HCT116 (cell line): ENCODE data around the gene TRUB1. TPM values are rescaled to one million over a fixed set of nuclear protein-coding genes. Genes with fewer than 3 reads are reported as not detected.

Experiments
- ATAC-seq: fragments of 200-7000 bp; cut with Tn5 transposase; 2 replicates; pipeline ENCODE4 v1.9.1; 2020; ENCODE audit warnings: mild to moderate bottlenecking, moderate library complexity
- BruUV-seq: library from RNA; stranded (reverse); fragments of 400-500 nt; replicated peaks from 2 replicates; lab custom pipeline; 2021; lab: Mats Ljungman, UMichigan
- CTCF ChIA-PET: fragments of 300-600 bp; sonication (Branson Sonifier 250); formaldehyde crosslinking; loops from one replicate; lab custom pipeline; 2021; ENCODE audit warnings: antibody characterized with exemption; lab: Charles Lee
- POLR2A ChIA-PET: fragments of 300-600, 350-600 bp; sonication (Branson Sonifier 250); formaldehyde crosslinking; loops from one replicate; lab custom pipeline; 2021; ENCODE audit warnings: antibody characterized with exemption; lab: Charles Lee
- RAD21 ChIA-PET, 2 experiments: fragments of 300-600 bp; sonication (Branson Sonifier 250); formaldehyde crosslinking; loops; one replicate each; lab custom pipeline; 2023; ENCODE audit warnings: low total read pairs in 2 of 2; ENCODE audit not compliant: uncharacterized antibody in 2 of 2, unreplicated experiment in 2 of 2, low non-redundant PET in 1 of 2; lab: Charles Lee
- DNase-seq: peaks from one replicate; pipeline ENCODE4 v3.0.0-alpha.2; 2010; ENCODE audit warnings: low read depth, low spot score
- H2AFZ ChIP-seq: fragments of 200-600 bp; shearing (Covaris generic), sonication (generic); 2 replicates; pipeline ENCODE4 v1.6.1; 2017; ENCODE audit warnings: low read depth, mixed run types, mixed read lengths, antibody characterized with exemption, low read length; ENCODE audit not compliant: poor library complexity, severe bottlenecking
- H3K27ac ChIP-seq: 2 replicates; pipeline ENCODE4 v1.5.1; 2012; ENCODE audit warnings: low read depth, low read length
- H3K27me3 ChIP-seq: fragments of 200-600 bp; sonication (generic); 2 replicates; pipeline ENCODE4 v1.6.1; 2016; ENCODE audit warnings: mixed run types, low read length, mixed read lengths; ENCODE audit not compliant: insufficient read depth
- H3K36me3 ChIP-seq, 2 experiments: fragments of 200-500 bp in 1 of 2; fragments of 200-600 bp in 1 of 2; sonication (Bioruptor generic) in 1 of 2; sonication (generic) in 1 of 2; 2 replicates each; pipeline versions ENCODE4 v1.5.1 to v1.6.1; 2014 to 2016; ENCODE audit warnings: low read length in 2 of 2, inconsistent platforms in 1 of 2, mixed read lengths in 1 of 2, mixed run types in 1 of 2; ENCODE audit not compliant: insufficient read depth in 2 of 2, control insufficient read depth in 1 of 2
- H3K4me1 ChIP-seq, 2 experiments: fragments of 200-600 bp in 1 of 2; sonication (generic) in 1 of 2; 2 replicates each; pipeline versions ENCODE4 v1.5.1 to v1.6.1; 2012 to 2017; ENCODE audit warnings: low read length in 2 of 2, inconsistent platforms in 1 of 2, mild to moderate bottlenecking in 1 of 2, mixed read lengths in 1 of 2, mixed run types in 1 of 2, moderate library complexity in 1 of 2; ENCODE audit not compliant: insufficient read depth in 2 of 2, control insufficient read depth in 1 of 2
- H3K4me2 ChIP-seq: fragments of 200-600 bp; sonication (generic); 2 replicates; pipeline ENCODE4 v1.6.1; 2017; ENCODE audit warnings: mixed run types, low read length, mixed read lengths
- H3K4me3 ChIP-seq, 2 experiments: fragments of 200-600 bp in 1 of 2; sonication (generic) in 1 of 2; replicated peaks in 1 of 2; 2 replicates each; pipeline ENCODE4 v1.5.1; 2011 to 2016; ENCODE audit warnings: low read length in 2 of 2, control low read depth in 1 of 2, low read depth in 1 of 2, mild to moderate bottlenecking in 1 of 2, mixed read lengths in 1 of 2, mixed run types in 1 of 2
- H3K79me2 ChIP-seq: fragments of 200-600 bp; sonication (generic); 2 replicates; pipeline ENCODE4 v1.6.1; 2017; ENCODE audit warnings: mild to moderate bottlenecking, mixed run types, low read length, moderate library complexity, mixed read lengths; ENCODE audit not compliant: insufficient read depth
- H3K9ac ChIP-seq: fragments of 200-600 bp; sonication (generic); 2 replicates; pipeline ENCODE4 v1.6.1; 2016; ENCODE audit warnings: low read length, mixed read lengths
- H3K9me2 ChIP-seq: fragments of 200-600 bp; sonication (generic), shearing (Covaris generic); 2 replicates; pipeline ENCODE4 v1.6.1; 2017; ENCODE audit warnings: mixed run types, mild to moderate bottlenecking, moderate library complexity; ENCODE audit not compliant: insufficient read depth
- H3K9me3 ChIP-seq, 2 experiments: fragments of 200-500 bp in 1 of 2; fragments of 200-600 bp in 1 of 2; sonication (Bioruptor generic) in 1 of 2; sonication (generic) in 1 of 2; 2 replicates each; pipeline ENCODE4 v1.6.1; 2014 to 2017; ENCODE audit warnings: low read length in 2 of 2, mixed read lengths in 2 of 2, inconsistent platforms in 1 of 2, low read depth in 1 of 2, mild to moderate bottlenecking in 1 of 2, mixed run types in 1 of 2, moderate library complexity in 1 of 2; ENCODE audit not compliant: control insufficient read depth in 1 of 2, insufficient read depth in 1 of 2
- H4K20me1 ChIP-seq: fragments of 200-600 bp; sonication (generic), shearing (Covaris generic); 2 replicates; pipeline ENCODE4 v1.6.1; 2017; ENCODE audit warnings: mixed run types, mild to moderate bottlenecking, moderate library complexity; ENCODE audit not compliant: insufficient read depth
- CEBPB ChIP-seq: IDR thresholded peaks from 2 replicates; pipeline ENCODE4 v1.6.1; 2012; ENCODE audit warnings: low read depth
- ELF1 ChIP-seq: IDR thresholded peaks from 2 replicates; pipeline ENCODE4 v1.6.1; 2012; ENCODE audit warnings: low read depth, borderline replicate concordance
- EZH2 ChIP-seq: fragments of 200-600 bp; sonication (generic); IDR thresholded peaks from 2 replicates; pipeline ENCODE4 v1.6.1; 2017; ENCODE audit warnings: antibody characterized with exemption, mixed run types
- MAX ChIP-seq: IDR thresholded peaks from 2 replicates; pipeline ENCODE4 v1.6.1; 2012
- POLR2AphosphoS5 ChIP-seq: IDR thresholded peaks from 2 replicates; pipeline ENCODE4 v1.6.1; 2011; ENCODE audit warnings: mild to moderate bottlenecking, low read depth, low read length, moderate library complexity
- RAD21 ChIP-seq: IDR thresholded peaks from 2 replicates; pipeline ENCODE4 v1.6.1; 2012; ENCODE audit warnings: low read depth, mild to moderate bottlenecking
- REST ChIP-seq: IDR thresholded peaks from 2 replicates; pipeline ENCODE4 v1.6.1; 2012; ENCODE audit warnings: low read depth
- SRF ChIP-seq: IDR thresholded peaks from 2 replicates; pipeline ENCODE4 v1.6.1; 2012; ENCODE audit warnings: low read depth
- TCF7L2 ChIP-seq: IDR thresholded peaks from 2 replicates; pipeline ENCODE4 v1.7.0; 2011; ENCODE audit warnings: borderline replicate concordance, inconsistent platforms; ENCODE audit not compliant: insufficient read depth, insufficient read length; ENCODE audit errors: extremely low read depth
- YY1 ChIP-seq: IDR thresholded peaks from 2 replicates; pipeline ENCODE4 v1.6.1; 2011; ENCODE audit warnings: low read length, low read depth, moderate library complexity, mild to moderate bottlenecking; ENCODE audit not compliant: insufficient replicate concordance; ENCODE audit errors: extremely low read depth
- ZBTB33 ChIP-seq: IDR thresholded peaks from 2 replicates; pipeline ENCODE4 v1.6.1; 2011; ENCODE audit warnings: mild to moderate bottlenecking, low read length, moderate library complexity; ENCODE audit not compliant: insufficient replicate concordance; ENCODE audit errors: extremely low read depth
- ZNF274 ChIP-seq: fragments of 200-500 bp; sonication (Bioruptor generic); IDR thresholded peaks from 2 replicates; pipeline ENCODE4 v1.6.1; 2014; ENCODE audit warnings: mild to moderate bottlenecking, low read depth, low read length, inconsistent platforms
- intact Hi-C: fragments of 100-400 bp; cut with micrococcal nuclease; formaldehyde crosslinking; loops from 2 replicates; pipeline ENCODE4 v1.10.0; 2022
- total RNA-seq: library from RNA; stranded (reverse); gene quantifications from one replicate; pipeline ENCODE4 v1.2.1, GENCODE V29; 2021; ENCODE audit not compliant: unreplicated experiment

Gene TRUB1
- total RNA-seq, 1 experiment from 2014 or later = 44.1 TPM

GRCh38 chr10:114911801-114912469 is 26.1 kb upstream of the TRUB1 start:
- ATAC-seq = no peak
- ChIA-PET POLR2A (no interaction called here), CTCF (no interaction called here)
- H3K27ac ChIP-seq = no peak overlapping the region
- no peaks in the 10 kb centered on the region for H3K9me2 ChIP-seq
- no peaks in the 10 kb centered on the region for H3K9me3 ChIP-seq
- no peak overlapping the region for H3K9ac ChIP-seq
- H3K79me2 ChIP-seq = no peaks in the 10 kb centered on the region
- intact Hi-C loops = no loop called here
- H3K27me3 ChIP-seq = no peaks in the 10 kb centered on the region
- no peaks in the 10 kb centered on the region for H3K36me3 ChIP-seq
- no peak for TF ChIP-seq REST
- no peak for TF ChIP-seq ZNF274
- TF ChIP-seq ELF1 = no peak
- no peak for TF ChIP-seq MAX
- no peak for TF ChIP-seq EZH2
- TF ChIP-seq CEBPB = no peak
- no peak for TF ChIP-seq POLR2AphosphoS5
- TF ChIP-seq YY1 = no peak
- TF ChIP-seq RAD21 = no peak
- TF ChIP-seq ZBTB33 = no peak
- no peak for TF ChIP-seq SRF
- no peak for TF ChIP-seq TCF7L2
- TF ChIP-seq, all 23 proteins: peak for 0
- no peak overlapping the region for H2AFZ ChIP-seq
- H3K4me1 ChIP-seq = no peaks in the 10 kb centered on the region
- no peak overlapping the region for H3K4me2 ChIP-seq
- H4K20me1 ChIP-seq = no peaks in the 10 kb centered on the region
- RAD21 ChIA-PET = no interaction called here
- no peak for DNase-seq
- H3K4me3 ChIP-seq = no peak overlapping the region
- BruUV-seq = no TSS peak
